Activated T-cell treated with anti-CD3 and anti-CD28 coated beads, Interleukin-2, amount 50 U/mL, for 4 hours (primary cell): ENCODE data around the gene PRSS27. TPM values are rescaled to one million over a fixed set of nuclear protein-coding genes. Genes with fewer than 3 reads are reported as not detected.

ENCODE experiments used
- ATAC-seq, 2 donors: fragments of 200-7000 bp; cut with Tn5 transposase; one replicate each; pipeline ENCODE4 v1.10.0; 2021
- DNase-seq: peaks from one replicate; pipeline ENCODE4 v3.0.0-alpha.2; 2020
- H3K27me3 Mint-ChIP-seq: one replicate; pipeline ENCODE4 v1.8.0; 2021; ENCODE audit warnings: low read depth, mixed read lengths
- H3K36me3 Mint-ChIP-seq: one replicate; pipeline ENCODE4 v1.8.0; 2022; ENCODE audit warnings: mixed read lengths; ENCODE audit not compliant: insufficient read depth
- H3K4me1 Mint-ChIP-seq: one replicate; pipeline ENCODE4 v1.8.0; 2021; ENCODE audit warnings: low read depth, mixed read lengths
- H3K4me3 Mint-ChIP-seq: one replicate; pipeline ENCODE4 v1.8.0; 2021; ENCODE audit warnings: mild to moderate bottlenecking, moderate library complexity, mixed read lengths
- H3K9me3 Mint-ChIP-seq: one replicate; pipeline ENCODE4 v1.8.0; 2021; ENCODE audit warnings: mixed read lengths
- total RNA-seq, 3 donors: library from RNA; stranded (reverse); gene quantifications; one replicate each; pipeline ENCODE4 v1.2.1, GENCODE V29; 2021

PRSS27 gene
- total RNA-seq, 3 donors from 2014 or later = 0.76 to 1.2 (median 0.84) TPM

DNA sequence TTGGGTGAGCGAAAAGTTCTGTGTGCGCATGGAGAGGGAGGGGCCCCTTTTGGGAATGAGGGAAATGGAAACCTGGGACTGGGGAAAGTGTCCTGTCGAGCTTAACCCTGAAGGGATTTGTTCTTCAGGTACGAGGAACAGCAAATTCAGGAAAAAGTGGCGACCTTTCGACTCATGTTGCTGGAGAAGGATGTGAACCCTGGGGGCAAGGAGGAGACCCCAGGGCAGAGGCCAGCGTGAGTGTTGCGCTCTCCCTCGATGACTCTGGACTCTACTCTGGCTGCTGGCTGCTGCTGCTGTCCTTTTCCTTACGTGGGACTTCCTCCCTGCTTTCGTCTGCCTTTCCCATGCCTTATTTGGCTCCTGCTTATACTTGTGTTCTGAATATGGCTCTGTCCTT is 37.3 kb upstream of the PRSS27 start:
- peaks cover 47% of the 10 kb centered on the region for H3K4me1 Mint-ChIP-seq
- H3K9me3 Mint-ChIP-seq = no peaks in the 10 kb centered on the region
- H3K4me3 Mint-ChIP-seq = no peak overlapping the region
- DNase-seq (no peak), ATAC-seq (no peak)
- H3K27me3 Mint-ChIP-seq = no peaks in the 10 kb centered on the region
- peaks cover 82% of the 10 kb centered on the region for H3K36me3 Mint-ChIP-seq

DNA sequence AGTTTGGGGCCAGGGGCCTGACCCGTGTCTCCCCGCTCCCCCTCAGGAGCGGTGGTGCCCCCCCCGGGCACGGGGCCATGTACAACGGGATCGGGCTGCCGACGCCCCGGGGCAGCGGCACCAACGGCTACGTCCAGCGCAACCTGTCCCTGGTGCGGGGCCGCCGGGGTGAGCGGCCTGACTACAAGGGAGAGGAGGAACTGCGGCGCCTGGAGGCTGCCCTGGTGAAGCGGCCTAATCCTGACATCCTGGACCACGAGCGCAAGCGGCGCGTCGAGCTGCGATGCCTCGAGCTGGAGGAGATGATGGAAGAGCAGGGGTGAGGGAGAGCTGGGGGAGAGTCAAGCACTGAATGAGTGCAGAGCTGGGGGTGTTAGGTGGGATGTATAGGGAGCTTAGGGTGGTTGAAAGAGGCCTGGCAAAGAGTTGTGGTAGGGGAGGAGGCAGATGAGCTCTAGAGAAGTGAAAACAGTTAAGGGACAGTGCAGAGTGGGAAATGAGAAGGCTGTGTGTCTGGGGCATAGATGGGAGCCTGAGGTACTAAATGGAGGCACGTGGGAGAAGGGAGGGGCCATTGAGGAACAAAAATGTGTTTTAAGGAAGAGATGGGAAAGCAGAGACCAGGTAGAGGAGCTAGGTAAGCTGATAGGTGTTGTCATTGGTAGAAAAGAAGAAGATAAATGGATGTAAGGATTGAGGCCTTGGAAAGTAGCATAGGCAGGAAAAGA is 36.4 kb upstream of the PRSS27 start:
- Mint-ChIP-seq H3K27me3 (no peaks in the 10 kb centered on the region), H3K9me3 (peaks cover 2% of the 10 kb centered on the region), H3K4me1 (peaks cover 51% of the 10 kb centered on the region), H3K4me3 (peak overlapping the region; percentile 19), H3K36me3 (peaks cover 73% of the 10 kb centered on the region)
- ATAC-seq (no peak), DNase-seq (no peak)

DNA sequence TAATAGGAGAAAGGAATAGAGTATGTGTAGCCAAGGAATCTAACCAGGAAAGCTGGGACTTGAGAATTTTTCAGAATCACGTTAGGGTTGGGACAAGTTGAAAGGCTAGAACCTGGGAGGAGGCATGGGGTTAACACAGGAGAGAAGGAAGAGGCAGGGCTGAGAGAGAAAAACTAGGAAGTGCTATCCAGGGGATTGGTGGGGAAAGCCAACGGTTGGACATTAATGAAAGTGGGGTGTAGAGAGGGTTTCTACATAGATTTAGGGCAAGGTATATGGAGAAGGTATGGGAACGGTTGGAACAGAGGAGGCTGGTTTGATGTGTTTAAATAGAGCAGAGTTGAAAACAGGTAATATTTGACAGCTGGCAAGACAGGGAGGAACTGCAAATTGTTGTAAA is 35.1 kb upstream of the PRSS27 start:
- ATAC-seq (no peak), DNase-seq (no peak)
- Mint-ChIP-seq H3K4me1 (peaks cover 55% of the 10 kb centered on the region), H3K36me3 (peaks cover 63% of the 10 kb centered on the region), H3K27me3 (no peaks in the 10 kb centered on the region), H3K9me3 (peaks cover 6% of the 10 kb centered on the region), H3K4me3 (peak overlapping the region; percentile 95)

DNA sequence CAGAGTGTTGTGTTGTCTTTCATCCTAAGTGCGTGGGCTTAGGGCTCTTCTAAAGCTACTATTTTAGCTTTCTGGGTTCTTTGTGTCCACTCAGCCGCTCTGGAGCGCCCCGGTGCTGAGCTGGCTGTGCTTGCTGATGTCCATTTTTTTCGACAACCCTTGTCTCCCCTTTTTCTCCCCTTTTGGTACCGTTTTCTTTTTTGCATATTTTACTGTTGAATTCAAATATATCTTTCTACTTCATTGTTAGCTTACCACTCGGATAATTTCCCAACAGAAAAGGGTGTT is 33.7 kb upstream of the PRSS27 start:
- Mint-ChIP-seq H3K36me3 (peaks cover 48% of the 10 kb centered on the region), H3K4me1 (peaks cover 49% of the 10 kb centered on the region), H3K4me3 (peak overlapping the region; percentile 95), H3K9me3 (peaks cover 6% of the 10 kb centered on the region), H3K27me3 (no peaks in the 10 kb centered on the region)
- DNase-seq (no peak), ATAC-seq (no peak)

DNA sequence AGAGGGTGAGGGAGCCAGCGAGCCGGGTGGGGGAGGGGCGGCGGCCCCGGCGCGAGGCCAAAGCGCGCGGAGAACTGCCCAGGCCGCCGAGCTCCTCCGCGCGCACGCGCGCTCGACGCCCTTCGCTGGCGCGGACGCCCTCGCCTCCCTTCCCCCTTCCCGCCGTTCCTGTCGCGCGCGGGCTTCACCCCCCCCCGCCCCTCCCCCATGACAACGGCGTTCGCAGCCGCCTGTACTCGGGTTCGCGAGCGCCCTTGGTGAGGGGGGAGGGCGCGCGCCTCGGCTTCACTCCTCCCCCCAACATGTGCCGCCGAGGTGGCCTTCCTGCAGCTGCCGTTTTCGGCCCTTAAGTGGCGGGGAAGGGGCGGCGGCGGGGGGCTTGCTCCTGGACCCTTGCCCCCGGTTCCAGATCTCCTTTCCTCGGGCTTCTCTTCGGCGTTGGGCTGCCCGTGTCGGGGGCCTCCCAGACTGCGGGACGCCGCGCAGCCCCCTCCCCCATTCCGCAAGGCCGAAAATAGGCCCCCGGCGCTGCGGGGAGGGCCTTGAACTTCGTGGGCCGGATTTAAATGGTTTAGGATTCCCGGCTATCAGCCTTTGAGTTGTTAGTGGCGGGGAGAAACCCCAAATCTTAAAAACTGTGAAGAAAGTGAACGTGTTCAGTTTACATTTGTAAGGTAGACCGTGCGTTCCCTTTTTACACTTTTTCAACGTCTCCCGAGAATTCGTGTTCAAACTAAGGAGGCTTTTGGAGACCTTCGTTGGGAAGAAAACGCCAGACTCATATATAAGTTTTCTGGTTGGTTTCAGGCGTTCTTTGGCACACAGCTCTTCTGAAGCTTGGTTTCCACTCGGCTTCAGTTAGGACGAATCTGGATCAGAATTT is 33.1 kb upstream of the PRSS27 start:
- H3K4me3 Mint-ChIP-seq = peak overlapping the region; percentile 95
- H3K27me3 Mint-ChIP-seq = no peaks in the 10 kb centered on the region
- peaks cover 44% of the 10 kb centered on the region for H3K36me3 Mint-ChIP-seq
- DNase-seq (no peak), ATAC-seq (peak; percentile 51 to 52)
- H3K9me3 Mint-ChIP-seq = peaks cover 6% of the 10 kb centered on the region
- peaks cover 49% of the 10 kb centered on the region for H3K4me1 Mint-ChIP-seq

DNA sequence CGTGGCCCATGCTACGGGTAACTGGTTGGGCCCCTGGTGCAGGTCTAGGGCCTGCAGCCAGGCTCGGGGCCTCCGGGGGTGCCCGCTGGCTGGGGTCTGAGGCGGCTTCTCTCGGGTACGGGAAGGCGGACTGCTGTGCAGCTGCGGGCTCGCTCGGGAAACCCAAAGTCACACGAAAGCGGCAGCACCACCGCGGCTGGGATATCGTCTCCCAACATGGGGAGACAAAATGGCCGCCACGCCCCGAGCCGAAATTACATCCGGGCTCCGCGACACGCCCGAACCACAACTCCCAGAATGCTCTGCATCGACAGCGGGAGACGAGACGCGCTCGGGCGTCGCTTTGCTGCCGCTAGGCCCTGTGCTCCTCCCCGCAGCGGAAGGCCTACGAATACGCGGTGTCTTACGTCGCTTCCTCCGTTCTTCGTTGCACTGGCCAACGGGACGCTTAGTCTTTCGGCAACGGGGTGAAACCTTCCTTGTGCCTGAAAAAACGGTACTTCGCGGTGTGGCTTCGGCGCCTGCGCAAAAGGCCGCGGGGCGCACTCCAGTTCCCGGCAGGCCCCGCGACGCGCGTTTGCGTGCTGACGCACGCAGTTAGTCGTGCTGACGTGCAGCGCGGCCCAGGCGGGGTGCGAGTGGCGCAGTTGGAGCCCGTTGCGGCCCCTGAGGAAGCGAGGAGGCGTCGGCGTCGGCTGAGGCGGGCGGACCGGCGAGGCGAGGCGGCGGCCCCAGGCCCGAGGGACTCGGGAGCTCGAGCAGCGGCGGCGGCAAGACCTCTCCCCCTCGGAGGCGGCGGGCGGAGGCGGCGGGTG is 32.2 kb upstream of the PRSS27 start, which contains the start of gene SRRM2:
SRRM2 (plus strand) TSS at position 604 of the 815 bp plus-strand sequence. CDS start 3,727 bp downstream, outside the sequence.
- peak; percentile 90 to 91 for ATAC-seq
- Mint-ChIP-seq H3K36me3 (peaks cover 37% of the 10 kb centered on the region), H3K4me3 (peak within 1 kb of the TSS; percentile 95), H3K27me3 (no peaks in the 10 kb centered on the region), H3K4me1 (peaks cover 46% of the 10 kb centered on the region), H3K9me3 (peaks cover 6% of the 10 kb centered on the region)
- DNase-seq = peak; percentile 91

DNA sequence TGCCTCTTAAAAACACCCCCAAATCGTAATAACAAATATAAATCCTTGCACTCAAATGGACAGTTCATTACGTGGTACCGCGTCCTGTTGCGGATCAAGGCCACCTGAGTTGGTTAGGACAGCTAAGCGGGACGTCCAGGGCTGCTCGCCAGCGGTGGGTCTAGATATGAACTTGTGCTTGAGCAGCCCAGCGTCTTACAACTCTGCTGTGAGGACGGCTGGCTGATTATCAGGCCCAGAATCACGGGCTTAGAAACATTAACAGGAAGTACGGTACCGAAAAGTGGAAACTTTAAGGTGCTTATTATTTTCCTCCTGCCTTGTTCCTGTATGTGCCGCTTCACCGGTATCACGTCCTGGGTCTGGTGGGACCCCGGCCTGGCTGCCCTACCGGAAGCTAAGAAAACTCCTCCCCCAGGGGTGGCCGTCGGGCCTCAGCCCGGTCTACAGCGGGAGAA is 31.6 kb upstream of the PRSS27 start:
- Mint-ChIP-seq H3K4me1 (peaks cover 40% of the 10 kb centered on the region), H3K4me3 (peak overlapping the region; percentile 90), H3K36me3 (peaks cover 31% of the 10 kb centered on the region), H3K27me3 (no peaks in the 10 kb centered on the region), H3K9me3 (peaks cover 6% of the 10 kb centered on the region)
- DNase-seq = no peak
- ATAC-seq = no peak

DNA sequence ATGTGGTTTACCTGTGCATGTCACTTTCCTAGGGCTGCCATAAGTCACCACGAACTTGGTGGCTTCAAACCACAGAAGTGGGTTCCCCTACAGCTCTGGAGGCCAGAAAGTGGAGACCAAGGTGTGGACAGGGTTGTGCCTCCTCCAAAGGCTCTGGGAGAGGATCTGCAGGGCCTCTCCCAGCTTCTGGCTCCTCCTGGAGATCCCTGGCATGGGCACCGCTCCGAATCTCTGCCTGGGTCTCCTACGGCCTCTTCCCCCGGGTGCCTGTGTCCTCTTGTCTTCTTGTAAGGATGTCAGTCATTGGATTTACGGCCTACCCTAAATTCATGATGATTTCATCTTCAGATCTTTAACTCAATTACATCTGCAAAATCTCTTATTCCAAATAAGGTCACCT is 29.9 kb upstream of the PRSS27 start:
- peaks cover 6% of the 10 kb centered on the region for H3K9me3 Mint-ChIP-seq
- no peak overlapping the region for H3K4me3 Mint-ChIP-seq
- no peak for DNase-seq
- H3K4me1 Mint-ChIP-seq = peaks cover 25% of the 10 kb centered on the region
- H3K27me3 Mint-ChIP-seq = no peaks in the 10 kb centered on the region
- H3K36me3 Mint-ChIP-seq = peaks cover 17% of the 10 kb centered on the region
- no peak for ATAC-seq

DNA sequence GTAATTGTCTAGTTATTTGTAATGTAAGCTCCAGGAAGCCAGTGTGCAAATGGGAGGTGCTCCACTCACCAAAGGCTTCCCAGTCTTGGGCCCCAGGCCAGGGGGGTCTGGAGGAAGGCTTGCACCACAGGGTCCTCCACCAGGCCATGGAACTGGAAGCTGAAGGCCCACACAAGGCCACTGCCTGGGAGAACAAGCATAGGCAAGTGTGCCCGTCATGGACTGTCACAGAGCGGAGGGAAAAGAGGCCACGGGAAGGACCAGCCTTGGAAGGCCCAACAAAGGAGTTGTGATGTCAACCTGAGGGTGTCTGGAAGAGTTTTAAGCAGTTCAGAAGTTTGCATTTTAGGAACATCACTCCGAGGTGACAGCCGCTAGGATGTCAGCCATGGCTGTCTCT is 29.5 kb upstream of the PRSS27 start:
- ATAC-seq = no peak
- peaks cover 6% of the 10 kb centered on the region for H3K9me3 Mint-ChIP-seq
- H3K4me1 Mint-ChIP-seq = peaks cover 20% of the 10 kb centered on the region
- no peak overlapping the region for H3K4me3 Mint-ChIP-seq
- H3K36me3 Mint-ChIP-seq = peaks cover 13% of the 10 kb centered on the region
- no peak for DNase-seq
- H3K27me3 Mint-ChIP-seq = no peaks in the 10 kb centered on the region

DNA sequence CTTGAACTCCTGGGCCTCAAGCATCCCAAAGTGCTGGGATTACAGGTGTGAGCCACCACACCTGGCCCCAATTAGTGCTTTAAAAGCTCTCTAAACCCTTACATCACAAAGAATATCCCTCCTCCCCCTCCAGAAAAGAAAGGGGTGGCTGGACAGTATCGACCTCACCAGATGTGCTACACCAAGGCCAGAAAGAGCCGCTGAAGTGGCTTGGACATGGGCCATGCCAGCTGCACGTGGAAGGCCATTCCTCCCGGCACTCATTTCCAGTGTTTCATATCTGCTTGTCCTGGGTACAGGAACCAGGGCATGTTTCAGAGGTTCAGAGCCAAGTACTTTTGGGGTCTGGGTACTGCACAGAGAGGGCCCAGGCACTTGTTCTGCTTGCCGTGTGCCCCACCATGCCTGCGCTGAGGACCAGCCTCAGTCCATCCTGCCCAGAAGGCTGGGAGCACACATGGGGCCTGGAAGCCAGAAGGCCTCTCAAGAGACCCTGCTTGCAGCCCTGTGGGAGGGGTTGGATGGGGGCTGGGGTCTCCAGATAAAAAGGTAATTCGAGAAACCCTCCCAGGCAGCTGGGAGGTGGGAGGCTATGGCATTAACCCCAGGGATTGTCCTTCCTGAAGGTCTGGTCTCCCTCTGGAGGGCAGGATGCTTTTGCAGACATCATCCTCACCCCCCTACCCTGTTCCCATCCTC is 28.9 kb upstream of the PRSS27 start:
- Mint-ChIP-seq H3K4me3 (no peak overlapping the region), H3K9me3 (peaks cover 6% of the 10 kb centered on the region), H3K4me1 (peaks cover 14% of the 10 kb centered on the region), H3K27me3 (no peaks in the 10 kb centered on the region), H3K36me3 (peaks cover 8% of the 10 kb centered on the region)
- ATAC-seq (no peak), DNase-seq (no peak)

DNA sequence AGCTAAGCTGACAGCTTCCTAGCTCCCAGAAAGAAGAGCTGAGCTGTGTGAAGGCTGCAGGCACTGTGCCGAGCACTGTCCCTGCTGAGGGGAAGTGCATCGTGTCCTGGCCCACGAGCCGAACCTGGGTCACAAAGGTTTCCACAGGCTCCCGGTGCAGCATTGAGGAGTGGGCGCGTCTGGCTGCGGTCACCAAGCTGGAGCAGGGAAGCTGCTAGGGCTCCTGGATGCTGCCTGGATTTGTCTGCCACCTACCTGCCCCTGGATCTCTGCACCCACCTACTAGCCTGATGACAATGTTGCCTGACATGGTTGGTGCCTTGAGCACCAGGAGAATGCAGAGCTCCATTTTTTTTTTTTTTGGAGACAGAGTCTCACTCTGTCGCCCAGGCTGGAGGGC is 25.9 kb upstream of the PRSS27 start:
- DNase-seq (no peak), ATAC-seq (no peak)
- H3K27me3 Mint-ChIP-seq = no peaks in the 10 kb centered on the region
- no peaks in the 10 kb centered on the region for H3K9me3 Mint-ChIP-seq
- H3K4me3 Mint-ChIP-seq = no peak overlapping the region
- H3K4me1 Mint-ChIP-seq = peaks cover 3% of the 10 kb centered on the region
- no peaks in the 10 kb centered on the region for H3K36me3 Mint-ChIP-seq

DNA sequence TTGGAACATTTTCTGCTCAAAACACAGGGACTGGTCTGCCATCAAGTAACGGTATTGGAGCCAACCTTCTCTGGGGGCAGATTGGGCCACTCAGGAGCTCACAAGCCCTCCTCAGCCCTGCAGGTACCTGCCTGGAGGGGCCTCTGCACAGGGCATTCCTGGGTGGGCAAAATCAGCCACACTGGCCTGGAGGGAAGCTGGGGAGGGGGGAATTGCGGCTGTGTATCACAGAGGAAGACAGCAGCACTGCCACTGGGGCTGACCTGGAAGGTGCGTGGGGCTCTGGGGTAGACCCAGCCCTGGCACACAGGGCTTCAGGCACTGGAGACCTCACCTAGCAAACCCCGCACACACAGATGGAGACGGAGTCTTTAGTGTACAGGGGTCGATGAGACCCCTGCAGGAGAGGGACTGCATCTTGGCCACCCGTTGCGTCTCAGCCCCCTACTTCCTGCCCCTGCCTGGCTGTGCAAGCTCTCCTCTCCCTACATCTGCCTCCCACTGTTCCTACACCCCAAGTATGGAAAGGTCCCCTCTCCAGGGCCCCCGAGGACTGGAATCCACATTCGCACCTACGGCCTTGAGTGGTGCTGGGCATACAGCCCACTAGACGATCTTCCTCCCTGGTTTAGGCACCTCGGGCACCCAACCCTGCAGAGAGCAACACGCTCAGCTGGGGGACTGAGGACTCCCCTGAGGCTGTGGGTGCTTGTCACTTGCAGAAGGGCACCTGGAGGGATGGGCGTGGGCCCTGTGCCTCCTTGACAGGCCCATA is 25.3 kb upstream of the PRSS27 start:
- no peak for DNase-seq
- H3K36me3 Mint-ChIP-seq = no peaks in the 10 kb centered on the region
- H3K4me1 Mint-ChIP-seq = no peaks in the 10 kb centered on the region

DNA sequence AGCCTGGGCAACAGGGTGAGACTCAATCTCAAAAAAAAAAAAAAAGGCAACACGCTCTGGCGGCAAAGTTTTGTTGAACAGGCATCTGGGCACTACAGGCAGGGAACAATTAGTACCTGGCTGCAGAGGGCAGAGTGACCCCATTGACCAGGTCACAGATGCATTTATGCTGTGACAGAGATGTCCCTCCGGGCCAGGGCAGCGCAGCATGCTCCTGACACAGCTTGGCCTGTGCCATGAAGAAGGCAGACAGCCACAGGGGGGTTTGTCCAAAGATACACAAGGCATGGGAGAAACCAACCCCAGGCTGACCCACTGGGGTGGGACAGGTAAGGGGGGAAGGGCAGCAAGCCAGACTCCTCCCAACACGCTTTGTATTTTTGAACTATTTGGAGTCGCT is 24.7 kb upstream of the PRSS27 start:
- peaks cover 2% of the 10 kb centered on the region for H3K27me3 Mint-ChIP-seq
- H3K4me1 Mint-ChIP-seq = no peaks in the 10 kb centered on the region
- no peak overlapping the region for H3K4me3 Mint-ChIP-seq
- no peaks in the 10 kb centered on the region for H3K36me3 Mint-ChIP-seq
- no peak for ATAC-seq
- no peaks in the 10 kb centered on the region for H3K9me3 Mint-ChIP-seq
- no peak for DNase-seq

More for the DNA sequence above, 25.3 kb upstream of the PRSS27 start:
- H3K9me3 Mint-ChIP-seq = no peaks in the 10 kb centered on the region
- H3K27me3 Mint-ChIP-seq = peaks cover 2% of the 10 kb centered on the region
- no peak overlapping the region for H3K4me3 Mint-ChIP-seq
- no peak for ATAC-seq
